ENCODE measurements around the gene CEACAM21. TPM values are rescaled to one million over a fixed set of nuclear protein-coding genes. Genes with fewer than 3 reads are reported as not detected.

The CEACAM21 gene
- polyA plus RNA-seq, 1 of the 3 experiments (the other 2 are of a cell fraction) = not detected

- Histone ChIP-seq H3K4me1 (ENCODE audit: control insufficient read depth in 1 of 2, insufficient read depth in 2 of 2, low read depth in 1 of 2, low read length in 1 of 2) (no peaks in the 10 kb centered on the region), H3K9me2 (no peaks in the 10 kb centered on the region), H3K27me3 (ENCODE audit: insufficient read depth) (peaks cover 29% of the 10 kb centered on the region), H3K36me3 (replicated peaks in 1 of 2; ENCODE audit: control insufficient read depth in 1 of 2, insufficient read depth in 2 of 2, low read length in 1 of 2) (no peaks in the 10 kb centered on the region), H3K4me3 (ENCODE audit: low read depth in 2 of 2, low read length in 1 of 2) (no peak overlapping the region), H3F3A (replicated peaks; ENCODE audit: insufficient read depth) (no peaks in the 10 kb centered on the region), H3K4me2 (0 out of 2 replicates have a peak overlapping the region, but pooled peaks have one; percentile 6), H2AFZ (ENCODE audit: low read depth) (no peak overlapping the region), H3K9me3 (no peaks in the 10 kb centered on the region), H3K79me2 (ENCODE audit: insufficient read depth) (no peaks in the 10 kb centered on the region), H3K9ac (no peak overlapping the region), H3K27ac (ENCODE audit: low read depth in 2 of 2, low read length in 1 of 2) (no peak overlapping the region), H4K20me1 (ENCODE audit: insufficient read depth) (no peaks in the 10 kb centered on the region)
- ChIA-PET CTCF (interaction anchor here (1.0 to 2.0 kb wide), 3 partner anchors 40 to 82 kb away, joined by 3 to 7 read pairs (median 5); no protein-coding TSS in a partner anchor), POLR2A (no interaction called here)
- no peak for TF ChIP-seq TAF1 (IDR thresholded peaks at IDR 0.05; ENCODE audit: borderline replicate concordance, low read depth, low read length)
- no peak for TF ChIP-seq RAD21 (IDR thresholded peaks at IDR 0.05; ENCODE audit: low read length)
- no peak for TF ChIP-seq TEAD4 (IDR thresholded peaks at IDR 0.05; ENCODE audit: borderline replicate concordance, insufficient read depth)
- 31% methylated on average over 8 of the region's 8 CpGs for WGBS (ENCODE audit: low lambda C conversion rate)
- no peak for DNase-seq
Measured at GRCh38 chr19:41530761-41531301, 45.1 kb upstream of the CEACAM21 start.

GRCh38 chr19:41531438-41532311 lies 44.3 kb upstream of the CEACAM21 start:
- no peak for DNase-seq
- ChIA-PET POLR2A (no interaction called here), CTCF (interaction anchor here (0.7 to 2.0 kb wide), 6 partner anchors 10 to 83 kb away, joined by 3 to 8 read pairs (median 4); no protein-coding TSS in a partner anchor)
- Histone ChIP-seq H2AFZ (ENCODE audit: low read depth) (no peak overlapping the region), H3K27me3 (ENCODE audit: insufficient read depth) (peaks cover 29% of the 10 kb centered on the region), H3K9me3 (no peaks in the 10 kb centered on the region), H4K20me1 (ENCODE audit: insufficient read depth) (no peaks in the 10 kb centered on the region), H3K4me1 (ENCODE audit: control insufficient read depth in 1 of 2, insufficient read depth in 2 of 2, low read depth in 1 of 2, low read length in 1 of 2) (no peaks in the 10 kb centered on the region), H3K9me2 (no peaks in the 10 kb centered on the region), H3K4me2 (0 out of 2 replicates have a peak overlapping the region, but pooled peaks have one; percentile 6), H3K27ac (ENCODE audit: low read depth in 2 of 2, low read length in 1 of 2) (no peak overlapping the region), H3K4me3 (ENCODE audit: low read depth in 2 of 2, low read length in 1 of 2) (no peak overlapping the region), H3K9ac (no peak overlapping the region), H3K36me3 (replicated peaks in 1 of 2; ENCODE audit: control insufficient read depth in 1 of 2, insufficient read depth in 2 of 2, low read length in 1 of 2) (no peaks in the 10 kb centered on the region), H3F3A (replicated peaks; ENCODE audit: insufficient read depth) (no peaks in the 10 kb centered on the region), H3K79me2 (ENCODE audit: insufficient read depth) (no peaks in the 10 kb centered on the region)
- WGBS (ENCODE audit: low lambda C conversion rate) = 2% methylated on average over 13 of the region's 13 CpGs
- TF ChIP-seq FOXJ3 (CRISPR knock-in tag; IDR thresholded peaks at IDR 0.05) (no peak), TEAD4 (IDR thresholded peaks at IDR 0.05; ENCODE audit: borderline replicate concordance, insufficient read depth) (no peak), USF2 (IDR thresholded peaks at IDR 0.05; ENCODE audit: borderline replicate concordance, low read depth, low read length) (no peak), POLR2AphosphoS5 (IDR thresholded peaks at IDR 0.05; ENCODE audit: low read depth, low read length) (no peak), RCOR1 (IDR thresholded peaks at IDR 0.05; ENCODE audit: low read length) (no peak), SIN3A (IDR thresholded peaks at IDR 0.05; ENCODE audit: borderline replicate concordance, low read depth, low read length) (no peak), EP300 (IDR thresholded peaks at IDR 0.05; ENCODE audit: borderline replicate concordance in 1 of 2, low read depth in 1 of 2, low read length in 1 of 2) (no peak), ELF1 (IDR thresholded peaks at IDR 0.05) (no peak), CTCF (IDR thresholded peaks at IDR 0.05) (no peak)
